ENCODE data around the gene CARD6. TPM values are rescaled to one million over a fixed set of nuclear protein-coding genes. Genes with fewer than 3 reads are reported as not detected.

Gene CARD6
- total and polyA plus RNA-seq, 12 donors, result 2.7 to 9.1 (median 5.2) TPM

- intact Hi-C loops (cut with DNase I), result loop anchor here in 2 of 10 donors (1.0 kb wide), 1 partner anchor 44 kb away; the partner anchor contains the start of gene TTC33 (in 2 of the 2)
- Histone ChIP-seq H3K4me1 (peaks cover 0 to 38% (median 27%) of the 10 kb centered on the region in 9 donors), H3K27me3 (no peaks in the 10 kb centered on the region), H3K9me3 (no peaks in the 10 kb centered on the region), H3K27ac (peak overlapping the region in 9 of 10 donors; percentile 90 to 96 (median 94)), H3K4me3 (peak overlapping the region; percentile 74 to 99 (median 93)), H3K36me3 (peaks cover 0 to 9% (median 0%) of the 10 kb centered on the region in 9 donors)
- TF ChIP-seq, protein P1, sequence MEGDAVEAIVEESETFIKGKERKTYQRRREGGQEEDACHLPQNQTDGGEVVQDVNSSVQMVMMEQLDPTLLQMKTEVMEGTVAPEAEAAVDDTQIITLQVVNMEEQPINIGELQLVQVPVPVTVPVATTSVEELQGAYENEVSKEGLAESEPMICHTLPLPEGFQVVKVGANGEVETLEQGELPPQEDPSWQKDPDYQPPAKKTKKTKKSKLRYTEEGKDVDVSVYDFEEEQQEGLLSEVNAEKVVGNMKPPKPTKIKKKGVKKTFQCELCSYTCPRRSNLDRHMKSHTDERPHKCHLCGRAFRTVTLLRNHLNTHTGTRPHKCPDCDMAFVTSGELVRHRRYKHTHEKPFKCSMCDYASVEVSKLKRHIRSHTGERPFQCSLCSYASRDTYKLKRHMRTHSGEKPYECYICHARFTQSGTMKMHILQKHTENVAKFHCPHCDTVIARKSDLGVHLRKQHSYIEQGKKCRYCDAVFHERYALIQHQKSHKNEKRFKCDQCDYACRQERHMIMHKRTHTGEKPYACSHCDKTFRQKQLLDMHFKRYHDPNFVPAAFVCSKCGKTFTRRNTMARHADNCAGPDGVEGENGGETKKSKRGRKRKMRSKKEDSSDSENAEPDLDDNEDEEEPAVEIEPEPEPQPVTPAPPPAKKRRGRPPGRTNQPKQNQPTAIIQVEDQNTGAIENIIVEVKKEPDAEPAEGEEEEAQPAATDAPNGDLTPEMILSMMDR (IDR thresholded peaks at IDR 0.05), result no peak
- DNase-seq, result no peak
- WGBS, 2 donors, result 5 to 8% methylated on average over 7 of the region's 7 CpGs
- ATAC-seq, result peak in 1 of 8 donors; percentile 54
Measured at GRCh38 chr5:40798801-40799210, 42.4 kb upstream of the CARD6 start.

DNA sequence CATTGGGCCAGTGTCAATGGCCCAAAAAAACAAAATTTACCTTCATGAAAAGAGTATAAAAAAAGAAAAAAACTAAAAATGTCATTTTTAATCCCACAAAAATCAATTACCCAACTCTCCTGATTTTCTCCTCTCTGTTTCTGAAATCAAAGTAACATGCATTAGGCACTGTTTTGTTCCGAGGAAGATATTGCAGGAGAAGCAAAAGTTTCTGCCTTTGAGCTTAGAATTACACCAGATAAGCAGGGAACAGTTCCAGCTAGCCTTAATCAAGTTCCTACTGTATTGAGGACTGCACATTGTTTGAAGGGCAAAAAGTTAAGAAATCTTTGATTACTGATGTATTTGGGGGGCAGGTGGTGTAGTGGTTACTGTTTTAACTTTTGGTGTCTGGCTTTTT lies 41.9 kb upstream of the CARD6 start:
- ATAC-seq, result no peak
- intact Hi-C loops (cut with DNase I), result no loop called here
- Histone ChIP-seq H3K9me3 (no peaks in the 10 kb centered on the region), H3K27me3 (no peaks in the 10 kb centered on the region), H3K36me3 (peaks cover 0 to 9% (median 0%) of the 10 kb centered on the region in 9 donors), H3K4me3 (peak overlapping the region in 5 of 10 donors; percentile 74 to 98 (median 91)), H3K4me1 (peaks cover 0 to 36% (median 27%) of the 10 kb centered on the region in 9 donors), H3K27ac (peak overlapping the region in 3 of 10 donors; percentile 90 to 94 (median 93))
- TF ChIP-seq, protein P1 (IDR thresholded peaks at IDR 0.05), result no peak
- 2 to 26% methylated on average over 1 of the region's 1 CpG for WGBS, 2 donors
- no peak for DNase-seq

DNA sequence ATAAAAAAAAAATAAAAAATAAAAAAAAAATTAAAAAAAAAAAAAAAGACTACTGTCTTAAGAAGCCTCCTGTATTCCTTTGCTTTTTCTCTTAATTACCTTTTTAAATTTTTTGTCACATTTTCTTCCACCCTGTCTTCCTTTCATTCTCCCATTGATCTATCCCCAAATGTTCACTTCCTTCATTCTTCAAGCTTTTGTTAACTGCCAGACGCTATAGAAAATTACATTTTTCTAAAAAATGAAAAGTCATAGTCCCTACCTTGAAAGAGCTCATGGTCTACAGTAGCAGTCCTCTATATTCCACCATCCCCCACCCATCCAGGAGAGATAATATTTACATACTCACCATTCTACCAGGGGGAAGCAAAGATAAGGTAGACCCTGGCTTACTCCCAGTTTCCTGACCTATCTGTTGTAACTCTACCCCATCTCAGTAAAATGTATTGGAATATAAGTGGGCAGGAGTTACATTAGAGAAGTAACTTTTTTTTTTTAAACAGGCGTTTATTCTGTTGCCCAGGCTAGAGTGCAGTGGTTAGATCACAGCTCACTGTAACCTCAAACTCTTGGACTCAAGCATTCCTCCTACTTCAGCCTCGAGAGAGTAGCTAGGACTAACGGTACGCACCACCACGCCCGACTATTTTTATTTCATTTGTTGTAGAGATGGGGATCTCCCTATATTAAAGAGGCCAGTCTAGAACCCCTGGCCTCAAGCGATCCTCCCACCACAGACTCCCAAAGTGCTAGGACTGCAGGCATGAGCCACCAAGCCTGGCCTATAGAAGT lies 39.2 kb upstream of the CARD6 start:
- intact Hi-C loops (cut with DNase I), result no loop called here
- no peak for ATAC-seq
- Histone ChIP-seq H3K9me3 (no peaks in the 10 kb centered on the region), H3K36me3 (no peaks in the 10 kb centered on the region), H3K27ac (no peak overlapping the region), H3K4me1 (peaks cover 0 to 16% (median 8%) of the 10 kb centered on the region in 9 donors), H3K4me3 (no peak overlapping the region), H3K27me3 (no peaks in the 10 kb centered on the region)
- WGBS, 2 donors, result 87 to 90% methylated on average over 8 of the region's 8 CpGs
- TF ChIP-seq, protein P1 (IDR thresholded peaks at IDR 0.05), result no peak
- no peak for DNase-seq

- ATAC-seq, result no peak
- TF ChIP-seq, protein P1 (IDR thresholded peaks at IDR 0.05), result no peak
- Histone ChIP-seq H3K27ac (no peak overlapping the region), H3K27me3 (no peaks in the 10 kb centered on the region), H3K4me3 (no peak overlapping the region), H3K4me1 (no peaks in the 10 kb centered on the region), H3K36me3 (no peaks in the 10 kb centered on the region), H3K9me3 (no peaks in the 10 kb centered on the region)
- DNase-seq, result no peak
- intact Hi-C loops (cut with DNase I), result no loop called here
- WGBS, 2 donors, result 0 to 52% methylated on average over 1 of the region's 1 CpG
Measured at GRCh38 chr5:40812125-40812524, 29.0 kb upstream of the CARD6 start.
